SU-DHL-6 (cell line): Measurements from ENCODE around the gene PPM1B.
"Not testable (repeated sequence)": the region's sequence is repeated elsewhere in the genome, so short reads cannot be mapped to it uniquely, and the experiment has no call there.

ENCODE experiments used
- EZH2phosphoT487 ChIP-seq: fragments of 200-600 bp; sonication (generic), shearing (Covaris generic); conservative IDR thresholded peaks from 2 replicates; pipeline ENCODE4 v1.6.1; 2018; ENCODE audit warnings: mild to moderate bottlenecking, antibody characterized with exemption, low read length, moderate library complexity, mixed read lengths
- TF ChIP-seq, protein P1 (sequence below): fragments of 200-600 bp; sonication (generic); IDR thresholded peaks from one replicate; pipeline ENCODE4 v1.5.1; 2017; ENCODE audit warnings: antibody characterized with exemption, mild to moderate bottlenecking, low read length, moderate library complexity; ENCODE audit not compliant: insufficient read depth, poor library complexity, severe bottlenecking

DNA sequence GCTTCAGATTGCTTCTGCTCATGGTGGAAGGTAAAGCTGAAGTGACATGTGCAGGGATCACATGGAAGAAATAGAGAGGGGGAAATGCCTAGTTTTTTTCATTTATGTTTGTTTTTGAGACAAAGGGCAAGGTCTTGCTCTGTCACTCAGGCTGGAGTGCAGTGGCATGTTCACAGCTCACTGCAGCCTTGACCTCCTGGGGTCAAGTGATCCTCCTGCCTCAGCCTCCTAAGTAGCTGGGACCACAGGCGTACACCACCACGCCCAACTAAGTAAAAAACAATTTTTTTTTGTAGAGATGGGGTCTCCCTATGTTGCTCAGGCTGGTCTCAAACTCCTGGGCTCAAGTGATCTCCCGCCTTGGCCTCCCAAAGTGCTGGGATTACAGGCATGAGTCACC is 87.0 kb downstream of the PPM1B start:
- TF ChIP-seq, protein P1, sequence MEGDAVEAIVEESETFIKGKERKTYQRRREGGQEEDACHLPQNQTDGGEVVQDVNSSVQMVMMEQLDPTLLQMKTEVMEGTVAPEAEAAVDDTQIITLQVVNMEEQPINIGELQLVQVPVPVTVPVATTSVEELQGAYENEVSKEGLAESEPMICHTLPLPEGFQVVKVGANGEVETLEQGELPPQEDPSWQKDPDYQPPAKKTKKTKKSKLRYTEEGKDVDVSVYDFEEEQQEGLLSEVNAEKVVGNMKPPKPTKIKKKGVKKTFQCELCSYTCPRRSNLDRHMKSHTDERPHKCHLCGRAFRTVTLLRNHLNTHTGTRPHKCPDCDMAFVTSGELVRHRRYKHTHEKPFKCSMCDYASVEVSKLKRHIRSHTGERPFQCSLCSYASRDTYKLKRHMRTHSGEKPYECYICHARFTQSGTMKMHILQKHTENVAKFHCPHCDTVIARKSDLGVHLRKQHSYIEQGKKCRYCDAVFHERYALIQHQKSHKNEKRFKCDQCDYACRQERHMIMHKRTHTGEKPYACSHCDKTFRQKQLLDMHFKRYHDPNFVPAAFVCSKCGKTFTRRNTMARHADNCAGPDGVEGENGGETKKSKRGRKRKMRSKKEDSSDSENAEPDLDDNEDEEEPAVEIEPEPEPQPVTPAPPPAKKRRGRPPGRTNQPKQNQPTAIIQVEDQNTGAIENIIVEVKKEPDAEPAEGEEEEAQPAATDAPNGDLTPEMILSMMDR: not testable (repeated sequence)
- not testable (repeated sequence) for TF ChIP-seq EZH2phosphoT487
